Measurements from ENCODE around the gene CLHC1.
"Not testable (repeated sequence)": the region's sequence is repeated elsewhere in the genome, so short reads cannot be mapped to it uniquely, and the experiment has no call there.

The CLHC1 gene

DNA sequence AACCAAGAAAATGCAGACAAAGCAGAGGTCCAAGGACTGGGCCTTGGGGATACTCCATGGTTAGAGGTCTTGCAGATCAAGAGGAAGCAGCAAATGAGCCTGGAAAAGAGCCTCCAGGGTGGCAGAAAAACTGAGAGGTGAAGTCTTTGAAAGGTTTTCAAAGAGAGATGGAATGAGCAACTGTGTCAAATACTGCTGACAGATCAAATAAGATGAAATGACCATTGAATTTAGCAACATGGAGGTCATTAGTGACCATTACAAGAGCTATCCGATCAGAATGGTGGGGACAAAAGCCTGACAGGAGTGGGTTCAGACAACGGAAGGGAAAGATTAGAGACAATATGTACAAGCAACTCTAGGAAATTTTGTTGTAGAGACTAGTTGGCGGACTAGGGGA, 1.5 kb downstream of the CLHC1 start:
- ChIA-PET POLR2A (no interaction called here), CTCF (interaction anchor here (1.8 kb wide), 1 partner anchor 9 kb away, joined by 3 read pairs; no protein-coding TSS in a partner anchor)
- TF ChIP-seq, protein P1, sequence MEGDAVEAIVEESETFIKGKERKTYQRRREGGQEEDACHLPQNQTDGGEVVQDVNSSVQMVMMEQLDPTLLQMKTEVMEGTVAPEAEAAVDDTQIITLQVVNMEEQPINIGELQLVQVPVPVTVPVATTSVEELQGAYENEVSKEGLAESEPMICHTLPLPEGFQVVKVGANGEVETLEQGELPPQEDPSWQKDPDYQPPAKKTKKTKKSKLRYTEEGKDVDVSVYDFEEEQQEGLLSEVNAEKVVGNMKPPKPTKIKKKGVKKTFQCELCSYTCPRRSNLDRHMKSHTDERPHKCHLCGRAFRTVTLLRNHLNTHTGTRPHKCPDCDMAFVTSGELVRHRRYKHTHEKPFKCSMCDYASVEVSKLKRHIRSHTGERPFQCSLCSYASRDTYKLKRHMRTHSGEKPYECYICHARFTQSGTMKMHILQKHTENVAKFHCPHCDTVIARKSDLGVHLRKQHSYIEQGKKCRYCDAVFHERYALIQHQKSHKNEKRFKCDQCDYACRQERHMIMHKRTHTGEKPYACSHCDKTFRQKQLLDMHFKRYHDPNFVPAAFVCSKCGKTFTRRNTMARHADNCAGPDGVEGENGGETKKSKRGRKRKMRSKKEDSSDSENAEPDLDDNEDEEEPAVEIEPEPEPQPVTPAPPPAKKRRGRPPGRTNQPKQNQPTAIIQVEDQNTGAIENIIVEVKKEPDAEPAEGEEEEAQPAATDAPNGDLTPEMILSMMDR (IDR thresholded peaks at IDR 0.05; ENCODE audit: control extremely low read depth, extremely low read depth, low read depth, missing control alignments), result no peak
- no peak for DNase-seq (ENCODE audit: extremely low spot score)

DNA sequence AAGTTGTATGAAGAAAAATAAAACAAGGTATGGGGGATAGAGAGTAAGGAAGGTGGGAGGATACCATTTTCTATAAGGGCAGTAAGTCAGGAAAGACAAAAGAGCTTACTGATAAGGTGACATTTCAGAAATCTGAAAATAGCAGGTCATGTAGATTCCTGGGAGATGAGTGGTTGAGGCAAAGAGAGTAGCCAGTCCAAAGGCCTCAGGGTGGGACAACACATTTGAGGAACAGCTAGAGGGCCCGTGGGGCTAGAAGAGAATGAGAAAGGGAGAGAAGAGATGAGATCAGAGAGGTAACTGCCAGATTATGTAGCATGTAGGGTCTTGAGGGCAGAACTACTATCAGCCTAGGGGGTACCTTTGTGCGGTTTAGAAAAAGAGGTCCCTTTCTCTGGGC, 2.9 kb downstream of the CLHC1 start:
- POLR2A ChIA-PET, result no interaction called here
- CTCF ChIA-PET, result interaction anchor here (1.0 kb wide), 1 partner anchor 10 kb away, joined by 5 read pairs; no protein-coding TSS in a partner anchor
- DNase-seq (ENCODE audit: extremely low spot score), result no peak
- TF ChIP-seq, protein P1 (IDR thresholded peaks at IDR 0.05; ENCODE audit: control extremely low read depth, extremely low read depth, low read depth, missing control alignments), result no peak

DNA sequence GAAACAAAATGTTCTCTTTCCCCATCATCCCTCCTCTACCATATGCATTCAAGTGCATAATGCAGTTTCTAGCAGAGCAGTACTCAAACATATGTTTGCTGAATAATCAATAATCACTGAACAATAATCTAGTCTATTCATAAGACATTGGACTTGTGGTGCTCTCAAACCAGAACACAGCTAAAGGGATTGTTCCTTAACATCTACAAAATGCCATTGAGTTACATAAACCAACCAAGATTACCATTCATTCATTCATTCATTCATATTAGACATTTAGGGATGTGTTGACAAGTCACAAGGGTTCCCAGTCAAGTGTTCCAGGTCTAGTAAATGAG, 3.9 kb downstream of the CLHC1 start:
- no peak for DNase-seq (ENCODE audit: extremely low spot score)
- POLR2A ChIA-PET, result no interaction called here
- CTCF ChIA-PET, result no interaction called here

DNA sequence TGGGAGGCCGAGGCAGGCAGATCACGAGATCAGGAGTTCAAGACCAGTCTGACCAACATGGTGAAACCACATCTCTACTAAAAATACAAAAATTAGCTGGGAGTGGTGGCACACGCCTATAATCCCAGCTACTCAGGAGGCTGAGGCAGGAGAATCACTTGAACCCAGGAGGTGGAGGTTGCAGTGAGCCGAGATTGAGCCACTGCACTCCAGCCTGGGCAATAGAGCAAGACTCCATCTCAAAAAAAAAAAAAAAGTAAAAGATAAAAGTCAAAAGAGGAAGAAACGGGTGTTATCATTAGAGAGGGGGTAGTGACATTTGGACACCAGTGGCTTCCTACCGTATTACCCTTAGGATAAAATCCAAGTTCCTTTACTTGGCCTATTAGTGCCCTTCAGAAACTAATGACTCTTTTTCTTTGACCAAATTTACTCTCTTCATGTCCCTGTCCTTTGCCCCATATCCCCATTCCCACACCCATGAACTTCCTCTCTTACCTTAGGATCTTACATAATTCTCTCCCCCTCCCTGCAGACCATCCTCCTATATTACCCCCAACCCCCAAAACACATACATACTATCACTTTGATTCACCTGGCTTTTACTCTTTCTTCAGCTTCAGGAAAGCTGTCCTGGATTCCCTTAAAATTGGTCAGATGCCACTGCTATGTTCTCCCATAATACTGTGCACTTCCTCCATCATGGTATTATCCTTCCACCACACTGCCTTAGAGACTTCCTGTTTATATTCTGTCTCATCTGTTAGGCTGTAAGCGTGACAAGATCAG, 4.5 kb downstream of the CLHC1 start:
- CTCF ChIA-PET, result interaction anchor here (0.9 kb wide), 1 partner anchor 9 kb away, joined by 3 read pairs; no protein-coding TSS in a partner anchor
- DNase-seq (ENCODE audit: extremely low spot score); POLR2A ChIA-PET: not testable (repeated sequence)

More for the DNA sequence above, 3.9 kb downstream of the CLHC1 start:
- TF ChIP-seq, protein P1 (IDR thresholded peaks at IDR 0.05; ENCODE audit: control extremely low read depth, extremely low read depth, low read depth, missing control alignments), result no peak

DNA sequence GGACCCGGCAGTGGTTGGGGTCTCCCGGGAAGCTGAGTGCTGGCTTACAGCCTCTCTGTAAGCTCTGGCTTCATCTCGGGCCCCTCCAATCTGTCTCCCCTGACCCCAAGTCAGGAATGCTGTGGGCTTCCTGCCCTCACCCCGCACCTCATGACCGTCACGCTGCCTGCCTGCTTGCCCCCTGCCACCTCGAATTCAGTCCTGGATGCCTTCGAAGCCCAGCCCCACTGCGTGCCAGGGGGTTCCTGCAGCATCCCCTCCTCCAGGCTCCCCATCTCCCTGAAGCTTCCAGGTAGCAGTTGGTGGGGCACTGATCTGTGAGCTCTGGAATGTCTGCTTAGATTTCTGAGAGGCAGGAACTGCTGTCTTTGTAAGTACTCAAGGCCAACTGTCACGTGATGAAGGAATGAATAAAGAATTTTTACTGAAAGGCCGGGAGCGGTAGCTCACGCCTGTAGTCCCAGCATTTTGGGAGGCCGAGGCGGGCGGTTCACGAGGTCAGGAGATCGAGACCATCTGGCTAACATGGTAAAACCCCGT, 6.5 kb downstream of the CLHC1 start:
- DNase-seq (ENCODE audit: extremely low spot score), result no peak
- ChIA-PET CTCF (interaction anchor here (0.7 to 1.8 kb wide), 3 partner anchors 12 to 176 kb away, joined by 3 to 4 read pairs (median 3); partner anchors contain the start of gene RTN4), POLR2A (no interaction called here)
- TF ChIP-seq, protein P1 (IDR thresholded peaks at IDR 0.05; ENCODE audit: control extremely low read depth, extremely low read depth, low read depth, missing control alignments), result no peak

DNA sequence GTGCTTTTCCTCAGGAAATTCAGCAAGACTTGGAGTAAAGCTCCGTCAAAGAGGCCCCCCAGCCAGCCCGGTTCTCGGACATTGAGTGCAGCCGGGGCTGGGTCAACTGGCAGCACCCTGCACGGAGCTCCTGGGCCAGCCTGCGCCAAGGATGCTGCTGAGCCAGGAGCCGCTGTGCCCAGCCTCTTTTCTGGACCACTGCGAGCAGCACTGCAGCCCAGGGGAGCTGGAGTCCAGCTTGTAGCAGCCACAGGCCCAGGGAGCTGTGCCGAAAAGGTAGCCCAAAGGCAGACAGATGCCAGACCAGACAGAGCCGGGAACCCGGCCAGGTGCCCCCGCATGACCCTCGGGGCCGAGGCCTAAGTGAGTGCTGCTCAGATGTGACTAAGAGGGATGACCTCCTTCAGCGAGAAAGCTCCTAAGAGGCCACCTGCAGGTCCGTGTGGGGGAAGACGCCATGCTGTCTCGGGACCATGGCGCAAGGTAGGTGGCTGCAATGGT, 7.3 kb downstream of the CLHC1 start:
- DNase-seq (ENCODE audit: extremely low spot score), result no peak
- TF ChIP-seq, protein P1 (IDR thresholded peaks at IDR 0.05; ENCODE audit: control extremely low read depth, extremely low read depth, low read depth, missing control alignments), result no peak
- POLR2A ChIA-PET, result no interaction called here
- CTCF ChIA-PET, result interaction anchor here (0.8 to 1.8 kb wide), 6 partner anchors 11 to 386 kb away, joined by 3 to 4 read pairs (median 3); no protein-coding TSS in a partner anchor
